CD4-positive, alpha-beta T cell (primary cell): Measurements from ENCODE around the gene CIB4. TPM values are rescaled to one million over a fixed set of nuclear protein-coding genes. Genes with fewer than 3 reads are reported as not detected.

Experiments
- ATAC-seq: fragments of 200-7000 bp; cut with Tn5 transposase; one replicate; pipeline ENCODE4 v1.10.0; 2022; ENCODE audit warnings: mild to moderate bottlenecking; ENCODE audit not compliant: poor library complexity
- CTCF ChIA-PET: fragments of 350-600 bp; sonication (Branson Sonifier 250); formaldehyde crosslinking; loops from one replicate; lab custom pipeline; 2021; ENCODE audit warnings: antibody characterized with exemption, inconsistent platforms; lab: Charles Lee
- POLR2A ChIA-PET: fragments of 350-600 bp; sonication (Branson Sonifier 250); formaldehyde crosslinking; loops from one replicate; lab custom pipeline; 2021; ENCODE audit warnings: antibody characterized with exemption, inconsistent platforms; lab: Charles Lee
- DNase-seq, 14 experiments: peaks; one replicate each; pipeline ENCODE4 v3.0.0-alpha.2; 2013 to 2020; ENCODE audit warnings: mixed read lengths in 2 of 14
- H3K27ac ChIP-seq, 2 donors: one replicate each; pipeline versions ENCODE4 v1.5.1 to v1.7.0; 2013; ENCODE audit warnings: low read length in 2 of 2, low read depth in 1 of 2, mild to moderate bottlenecking in 1 of 2
- H3K27me3 ChIP-seq, 2 experiments: 1 replicate in 1 of 2; 2 replicates in 1 of 2; pipeline versions ENCODE4 v1.6.1 to v1.7.0; 2013; ENCODE audit warnings: low read length in 2 of 2, control low read depth in 1 of 2, mild to moderate bottlenecking in 1 of 2, moderate library complexity in 1 of 2; ENCODE audit not compliant: insufficient read depth in 2 of 2, control insufficient read depth in 1 of 2
- H3K36me3 ChIP-seq: one replicate; pipeline ENCODE4 v1.6.1; 2013; ENCODE audit warnings: low read length, control low read depth; ENCODE audit not compliant: insufficient read depth
- H3K4me1 ChIP-seq: one replicate; pipeline ENCODE4 v1.6.1; 2013; ENCODE audit warnings: low read length, control low read depth; ENCODE audit not compliant: insufficient read depth
- H3K4me3 ChIP-seq: one replicate; pipeline ENCODE4 v1.5.1; 2013; ENCODE audit warnings: mild to moderate bottlenecking, low read length, moderate library complexity
- H3K9me3 ChIP-seq, 2 experiments: 1 replicate in 1 of 2; 2 replicates in 1 of 2; pipeline versions ENCODE4 v1.6.1 to v1.7.0; 2013; ENCODE audit warnings: low read length in 2 of 2, mild to moderate bottlenecking in 2 of 2, control low read depth in 1 of 2, moderate library complexity in 1 of 2; ENCODE audit not compliant: control insufficient read depth in 1 of 2, insufficient read depth in 1 of 2
- H3K27ac Mint-ChIP-seq: one replicate; pipeline ENCODE4 v1.8.0; 2020; ENCODE audit warnings: mixed read lengths
- H3K27me3 Mint-ChIP-seq: one replicate; pipeline ENCODE4 v1.8.0; 2021; ENCODE audit warnings: mixed read lengths
- H3K36me3 Mint-ChIP-seq: one replicate; pipeline ENCODE4 v1.8.0; 2021; ENCODE audit warnings: low read depth, mixed read lengths
- H3K4me1 Mint-ChIP-seq: one replicate; pipeline ENCODE4 v1.8.0; 2021; ENCODE audit warnings: low read depth, mixed read lengths
- H3K4me3 Mint-ChIP-seq: one replicate; pipeline ENCODE4 v1.8.0; 2020; ENCODE audit warnings: mild to moderate bottlenecking, mixed read lengths
- H3K9me3 Mint-ChIP-seq: one replicate; pipeline ENCODE4 v1.8.0; 2020; ENCODE audit warnings: mixed read lengths
- intact Hi-C, 2 experiments: fragments of 100-400 bp; cut with DNase I in 1 of 2; cut with micrococcal nuclease in 1 of 2; formaldehyde crosslinking; loops; one replicate each; pipeline versions ENCODE4 v1.15.1 to v1.9.0; 2023 to 2025; cut with DNase I, micrococcal nuclease
- total RNA-seq, 174 experiments: library from RNA in 2 of 174; stranded (reverse) in 2 of 174; gene quantifications; one replicate each; pipeline ENCODE4 v1.2.3 and lab custom pipeline; 2021 to 2026
- TF ChIP-seq, protein P1 (sequence below): fragments of 200-600 bp; IDR thresholded peaks from one replicate; pipeline ENCODE4 v1.8.0; 2022; ENCODE audit warnings: antibody characterized with exemption, mild to moderate bottlenecking

CIB4 gene
- total RNA-seq, 2 experiments from 2014 or later = not detected

DNA sequence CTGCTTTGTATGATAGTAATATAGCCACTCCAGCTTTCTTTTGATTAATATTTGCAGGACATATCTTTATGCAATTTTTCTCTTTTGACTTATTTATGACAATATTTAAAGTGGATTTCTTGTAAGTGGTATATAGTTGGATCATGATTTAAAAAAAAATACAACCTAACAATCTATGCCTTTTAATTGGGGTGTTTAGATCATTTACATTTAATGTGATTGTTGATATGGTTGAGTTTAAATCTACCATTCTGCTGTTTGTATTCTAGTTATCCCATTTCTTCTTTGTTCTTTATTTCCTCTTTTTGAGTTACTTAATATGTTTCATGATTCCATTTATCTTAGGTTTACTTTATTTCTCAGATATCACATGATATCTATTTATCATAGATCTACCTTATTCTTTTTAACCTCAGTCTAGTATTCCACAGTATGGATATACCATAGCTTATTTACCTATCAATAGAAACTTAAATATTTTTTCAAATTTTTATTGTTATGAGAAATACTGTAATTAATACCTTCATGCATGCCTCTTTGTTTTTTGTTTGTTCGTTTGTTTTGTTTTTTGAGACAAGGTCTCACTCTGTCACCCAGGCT lies 19.3 kb upstream of the CIB4 start:
- H3K36me3 ChIP-seq = no peaks in the 10 kb centered on the region
- ChIA-PET CTCF (no interaction called here), POLR2A (no interaction called here)
- ATAC-seq = no peak
- Mint-ChIP-seq H3K4me3 (no peak overlapping the region), H3K27ac (no peak overlapping the region), H3K9me3 (peaks cover 15% of the 10 kb centered on the region), H3K4me1 (no peaks in the 10 kb centered on the region), H3K27me3 (peaks cover 25% of the 10 kb centered on the region), H3K36me3 (no peaks in the 10 kb centered on the region)
- DNase-seq = no peak
- peaks cover 8 to 20% of the 10 kb centered on the region in 2 experiments for H3K9me3 ChIP-seq
- no peaks in the 10 kb centered on the region for H3K27me3 ChIP-seq
- H3K4me3 ChIP-seq = no peak overlapping the region
- TF ChIP-seq, protein P1, sequence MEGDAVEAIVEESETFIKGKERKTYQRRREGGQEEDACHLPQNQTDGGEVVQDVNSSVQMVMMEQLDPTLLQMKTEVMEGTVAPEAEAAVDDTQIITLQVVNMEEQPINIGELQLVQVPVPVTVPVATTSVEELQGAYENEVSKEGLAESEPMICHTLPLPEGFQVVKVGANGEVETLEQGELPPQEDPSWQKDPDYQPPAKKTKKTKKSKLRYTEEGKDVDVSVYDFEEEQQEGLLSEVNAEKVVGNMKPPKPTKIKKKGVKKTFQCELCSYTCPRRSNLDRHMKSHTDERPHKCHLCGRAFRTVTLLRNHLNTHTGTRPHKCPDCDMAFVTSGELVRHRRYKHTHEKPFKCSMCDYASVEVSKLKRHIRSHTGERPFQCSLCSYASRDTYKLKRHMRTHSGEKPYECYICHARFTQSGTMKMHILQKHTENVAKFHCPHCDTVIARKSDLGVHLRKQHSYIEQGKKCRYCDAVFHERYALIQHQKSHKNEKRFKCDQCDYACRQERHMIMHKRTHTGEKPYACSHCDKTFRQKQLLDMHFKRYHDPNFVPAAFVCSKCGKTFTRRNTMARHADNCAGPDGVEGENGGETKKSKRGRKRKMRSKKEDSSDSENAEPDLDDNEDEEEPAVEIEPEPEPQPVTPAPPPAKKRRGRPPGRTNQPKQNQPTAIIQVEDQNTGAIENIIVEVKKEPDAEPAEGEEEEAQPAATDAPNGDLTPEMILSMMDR = no peak
- intact Hi-C loops = no loop called here
- no peaks in the 10 kb centered on the region for H3K4me1 ChIP-seq
- no peak overlapping the region for H3K27ac ChIP-seq

DNA sequence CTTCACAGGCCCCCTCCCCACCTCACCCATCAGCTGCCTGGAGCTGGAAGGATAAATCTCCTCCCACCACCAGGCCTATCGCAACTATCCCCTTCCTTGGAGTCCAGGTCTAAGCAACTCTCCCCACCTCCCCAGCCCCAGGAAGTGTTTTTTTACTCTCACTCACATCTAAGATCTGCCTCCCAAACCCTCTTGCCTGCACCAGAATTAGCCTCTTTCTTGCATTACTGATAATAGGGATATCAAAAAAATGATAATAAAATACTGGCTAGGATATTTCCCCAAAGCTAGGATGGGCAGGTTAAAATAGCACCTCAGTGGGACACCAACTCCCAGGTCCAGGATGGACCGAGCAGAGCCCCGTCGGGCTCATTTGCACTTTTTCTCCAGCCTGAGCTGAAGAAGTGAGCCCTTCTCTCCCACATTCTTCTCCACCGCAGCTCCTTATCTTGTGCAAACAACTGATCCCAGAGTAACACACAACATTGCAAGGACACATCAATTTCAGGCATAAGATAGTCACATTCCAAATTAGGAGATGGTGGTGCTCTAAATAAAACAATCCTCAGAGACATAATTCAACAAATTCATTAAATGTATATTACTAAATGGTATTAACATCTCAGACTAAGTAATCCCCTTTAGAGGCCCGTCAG lies 17.7 kb upstream of the CIB4 start:
- H3K9me3 Mint-ChIP-seq = peaks cover 13% of the 10 kb centered on the region
- ChIA-PET POLR2A (no interaction called here), CTCF (no interaction called here)
- no peak overlapping the region for H3K27ac ChIP-seq
- no peaks in the 10 kb centered on the region for H3K36me3 ChIP-seq
- peaks cover 15% of the 10 kb centered on the region for H3K27me3 Mint-ChIP-seq
- intact Hi-C loops = no loop called here
- H3K4me1 Mint-ChIP-seq = no peaks in the 10 kb centered on the region
- H3K27ac Mint-ChIP-seq = no peak overlapping the region
- no peaks in the 10 kb centered on the region for H3K27me3 ChIP-seq
- no peaks in the 10 kb centered on the region for H3K36me3 Mint-ChIP-seq
- no peak overlapping the region for H3K4me3 ChIP-seq
- ATAC-seq (no peak), DNase-seq (no peak)
- H3K9me3 ChIP-seq = peaks cover 8 to 20% of the 10 kb centered on the region in 2 experiments
- H3K4me1 ChIP-seq = no peaks in the 10 kb centered on the region
- TF ChIP-seq, protein P1 = no peak
- no peak overlapping the region for H3K4me3 Mint-ChIP-seq

DNA sequence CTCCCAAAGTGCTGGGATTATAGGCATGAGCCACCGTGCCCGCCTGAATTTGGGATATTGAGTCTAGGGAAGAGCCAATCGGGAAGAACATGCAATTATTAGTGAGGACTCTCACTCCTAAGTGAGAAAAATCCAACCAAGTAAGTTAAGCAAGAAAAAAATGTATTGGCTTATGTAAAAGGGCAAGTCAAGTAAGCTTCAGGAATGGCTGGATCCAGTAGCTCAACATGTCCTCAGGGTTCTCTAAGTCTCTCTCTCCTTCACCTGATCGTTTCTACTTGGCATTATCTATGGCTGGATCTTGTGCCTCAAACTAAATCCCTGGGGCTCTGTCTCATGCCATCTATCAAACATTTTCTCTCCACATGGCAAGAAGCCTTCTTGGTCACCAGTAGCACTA lies 16.1 kb upstream of the CIB4 start:
- peaks cover 10% of the 10 kb centered on the region for H3K27me3 Mint-ChIP-seq
- TF ChIP-seq, protein P1 = no peak
- CTCF ChIA-PET = no interaction called here

More for the DNA sequence above, 16.1 kb upstream of the CIB4 start:
- no peaks in the 10 kb centered on the region for H3K36me3 ChIP-seq
- ATAC-seq = no peak
- POLR2A ChIA-PET = no interaction called here
- H3K4me3 ChIP-seq = no peak overlapping the region
- Mint-ChIP-seq H3K36me3 (no peaks in the 10 kb centered on the region), H3K4me3 (no peak overlapping the region), H3K27ac (no peak overlapping the region), H3K9me3 (peaks cover 13% of the 10 kb centered on the region), H3K4me1 (no peaks in the 10 kb centered on the region)
- H3K27ac ChIP-seq = no peak overlapping the region
- intact Hi-C loops = no loop called here
- no peaks in the 10 kb centered on the region for H3K27me3 ChIP-seq
- peaks cover 8 to 20% of the 10 kb centered on the region in 2 experiments for H3K9me3 ChIP-seq
- no peaks in the 10 kb centered on the region for H3K4me1 ChIP-seq
- no peak for DNase-seq
